IPS-18c (cell line): ENCODE results near the gene ZNF3.

Source experiments
- H3K4me3 ChIP-seq: 2 replicates; pipeline ENCODE4 v1.7.0; 2013; ENCODE audit warnings: low read depth, mild to moderate bottlenecking, low read length, moderate library complexity; ENCODE audit not compliant: insufficient read depth
- H3K9me3 ChIP-seq: one replicate; pipeline ENCODE4 v1.6.1; 2013; ENCODE audit warnings: mild to moderate bottlenecking, low read length, moderate library complexity; ENCODE audit not compliant: control insufficient read depth, insufficient read depth

The ZNF3 gene

GRCh38 chr7:100038326-100038725 lies 43.2 kb downstream of the ZNF3 start:
- no peaks in the 10 kb centered on the region for H3K9me3 ChIP-seq
- H3K4me3 ChIP-seq, result no peak overlapping the region

GRCh38 chr7:100035876-100036275 lies 45.6 kb downstream of the ZNF3 start:
- no peak overlapping the region for H3K4me3 ChIP-seq
- peaks cover 2% of the 10 kb centered on the region for H3K9me3 ChIP-seq

GRCh38 chr7:100034871-100035510 lies 46.5 kb downstream of the ZNF3 start:
- Histone ChIP-seq H3K4me3 (no peak overlapping the region), H3K9me3 (peaks cover 2% of the 10 kb centered on the region)

GRCh38 chr7:100033526-100033925 lies 48.0 kb downstream of the ZNF3 start:
- Histone ChIP-seq H3K4me3 (no peak overlapping the region), H3K9me3 (peaks cover 2% of the 10 kb centered on the region)

GRCh38 chr7:100029596-100029995 lies 51.9 kb downstream of the ZNF3 start:
- H3K9me3 ChIP-seq, result peaks cover 2% of the 10 kb centered on the region
- H3K4me3 ChIP-seq, result no peak overlapping the region

- Histone ChIP-seq H3K4me3 (no peak overlapping the region), H3K9me3 (no peaks in the 10 kb centered on the region)
These were observed 54.3 kb downstream of the ZNF3 start for GRCh38 chr7:100027197-100027596.

GRCh38 chr7:100024020-100024619 lies 57.4 kb downstream of the ZNF3 start:
- no peaks in the 10 kb centered on the region for H3K9me3 ChIP-seq
- H3K4me3 ChIP-seq, result no peak overlapping the region

- no peaks in the 10 kb centered on the region for H3K9me3 ChIP-seq
- H3K4me3 ChIP-seq, result no peak overlapping the region
These were observed 58.0 kb downstream of the ZNF3 start for GRCh38 chr7:100023526-100023925.

- Histone ChIP-seq H3K4me3 (no peak overlapping the region), H3K9me3 (no peaks in the 10 kb centered on the region)
These were observed 58.9 kb downstream of the ZNF3 start for GRCh38 chr7:100022621-100023020.

- Histone ChIP-seq H3K4me3 (no peak overlapping the region), H3K9me3 (no peaks in the 10 kb centered on the region)
These were observed 60.2 kb downstream of the ZNF3 start for GRCh38 chr7:100021297-100021696.
